Measurements from ENCODE around the gene SCFD1.
A peak's percentile ranks its signal among the peaks of the same experiment; 100 is the strongest.
"Not testable (repeated sequence)": the region's sequence is repeated elsewhere in the genome, so short reads cannot be mapped to it uniquely, and the experiment has no call there.

SCFD1 gene

GRCh38 chr14:30614155-30614554 is 8.0 kb upstream of the SCFD1 start:
- DNase-seq = no peak

GRCh38 chr14:30620178-30620577 is 1.9 kb upstream of the SCFD1 start:
- DNase-seq = no peak

- peak in 2 of 6 experiments; percentile 26 to 30 for DNase-seq
These were observed 672 bp upstream of the SCFD1 start for GRCh38 chr14:30621354-30621939.

- DNase-seq = no peak
These were observed 1.5 kb downstream of the SCFD1 start for GRCh38 chr14:30623412-30624131.

- DNase-seq = no peak
These were observed 2.0 kb downstream of the SCFD1 start for GRCh38 chr14:30624132-30624423.

- no peak for DNase-seq
These were observed 3.4 kb downstream of the SCFD1 start for GRCh38 chr14:30625533-30625932.

- not testable (repeated sequence) for DNase-seq
These were observed 7.3 kb downstream of the SCFD1 start for GRCh38 chr14:30629432-30629831.

GRCh38 chr14:30630248-30630647 is 8.1 kb downstream of the SCFD1 start:
- no peak for DNase-seq

- DNase-seq = no peak
These were observed 10.6 kb downstream of the SCFD1 start for GRCh38 chr14:30632730-30633129.

GRCh38 chr14:30638926-30639325 is 16.8 kb downstream of the SCFD1 start:
- no peak for DNase-seq

GRCh38 chr14:30641207-30641606 is 19.1 kb downstream of the SCFD1 start:
- DNase-seq = no peak

GRCh38 chr14:30644462-30644861 is 22.3 kb downstream of the SCFD1 start:
- DNase-seq = not testable (repeated sequence)

GRCh38 chr14:30645600-30645999 is 23.5 kb downstream of the SCFD1 start:
- no peak for DNase-seq

- DNase-seq = no peak
These were observed 26.4 kb downstream of the SCFD1 start for GRCh38 chr14:30648471-30648870.

GRCh38 chr14:30651937-30652336 is 29.8 kb downstream of the SCFD1 start:
- no peak for DNase-seq

GRCh38 chr14:30655124-30655523 is 33.0 kb downstream of the SCFD1 start:
- no peak for DNase-seq

- no peak for DNase-seq
These were observed 33.5 kb downstream of the SCFD1 start for GRCh38 chr14:30655658-30656057.

GRCh38 chr14:30656190-30656632 is 34.1 kb downstream of the SCFD1 start:
- DNase-seq = peak in 3 of 6 experiments; percentile 1 to 32 (median 17)

- no peak for DNase-seq
These were observed 34.9 kb downstream of the SCFD1 start for GRCh38 chr14:30657050-30657449.

- peak in 2 of 6 experiments; percentile 2 to 13 for DNase-seq
These were observed 35.6 kb downstream of the SCFD1 start for GRCh38 chr14:30657606-30658163.

- no peak for DNase-seq
These were observed 36.5 kb downstream of the SCFD1 start for GRCh38 chr14:30658645-30659044.

- DNase-seq = no peak
These were observed 47.5 kb downstream of the SCFD1 start for GRCh38 chr14:30669594-30669993.

- DNase-seq = no peak
These were observed 51.0 kb downstream of the SCFD1 start for GRCh38 chr14:30673071-30673470.

GRCh38 chr14:30678926-30679431 is 56.9 kb downstream of the SCFD1 start:
- no peak for DNase-seq
